HCT116 (cell line): ENCODE measurements around the gene XDH.

Experiments
- EZH2phosphoT487 ChIP-seq: fragments of 200-600 bp; IDR thresholded peaks from 2 replicates; pipeline ENCODE4 v1.6.1; 2018; ENCODE audit warnings: antibody characterized with exemption, borderline replicate concordance
- POLR2A ChIP-seq: IDR thresholded peaks from 2 replicates; pipeline ENCODE4 v1.7.0; 2011; ENCODE audit warnings: borderline replicate concordance; ENCODE audit not compliant: insufficient read depth, insufficient read length; ENCODE audit errors: extremely low read depth
- POLR2AphosphoS5 ChIP-seq: IDR thresholded peaks from 2 replicates; pipeline ENCODE4 v1.6.1; 2011; ENCODE audit warnings: mild to moderate bottlenecking, low read depth, low read length, moderate library complexity
- YY1 ChIP-seq: IDR thresholded peaks from 2 replicates; pipeline ENCODE4 v1.6.1; 2011; ENCODE audit warnings: low read length, low read depth, moderate library complexity, mild to moderate bottlenecking; ENCODE audit not compliant: insufficient replicate concordance; ENCODE audit errors: extremely low read depth
- TF ChIP-seq, protein P1 (sequence below), 3 experiments: fragments of 200-600 bp in 1 of 3; sonication (generic) in 1 of 3; IDR thresholded peaks in 2 of 3; conservative IDR thresholded peaks in 1 of 3; 2 replicates each; pipeline ENCODE4 v1.5.1; 2012 to 2017; ENCODE audit warnings: low read depth in 2 of 3, low read length in 2 of 3, antibody characterized with exemption in 1 of 3, borderline replicate concordance in 1 of 3, control low read depth in 1 of 3, mild to moderate bottlenecking in 1 of 3, mixed read lengths in 1 of 3, mixed run types in 1 of 3, moderate library complexity in 1 of 3; ENCODE audit not compliant: insufficient read depth in 1 of 3
- TF ChIP-seq, protein P2 (sequence below): IDR thresholded peaks from 2 replicates; pipeline ENCODE4 v1.6.1; 2012; ENCODE audit warnings: low read depth

DNA sequence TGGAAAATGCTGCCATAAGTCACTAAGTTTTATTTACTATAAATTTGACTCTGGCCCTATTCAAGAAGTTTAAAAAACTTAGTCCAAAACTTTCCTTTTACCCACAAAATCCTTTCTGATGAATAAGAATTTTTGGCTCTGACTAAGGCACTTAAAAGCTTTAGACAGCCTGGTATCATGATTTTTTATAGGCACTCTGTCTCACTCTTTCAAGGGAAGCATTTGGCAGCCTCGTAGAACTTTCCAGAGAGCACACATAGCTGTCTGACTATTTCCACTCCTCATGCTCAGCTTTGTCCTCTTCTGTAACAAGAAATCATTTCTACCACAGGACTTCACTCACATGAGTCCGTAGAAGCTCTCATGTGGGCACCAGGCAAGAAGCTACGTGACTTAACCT is 32.3 kb upstream of the XDH start:
- TF ChIP-seq EZH2phosphoT487 = no peak
- TF ChIP-seq YY1 = no peak
- no peak for TF ChIP-seq POLR2AphosphoS5
- TF ChIP-seq, protein P1, sequence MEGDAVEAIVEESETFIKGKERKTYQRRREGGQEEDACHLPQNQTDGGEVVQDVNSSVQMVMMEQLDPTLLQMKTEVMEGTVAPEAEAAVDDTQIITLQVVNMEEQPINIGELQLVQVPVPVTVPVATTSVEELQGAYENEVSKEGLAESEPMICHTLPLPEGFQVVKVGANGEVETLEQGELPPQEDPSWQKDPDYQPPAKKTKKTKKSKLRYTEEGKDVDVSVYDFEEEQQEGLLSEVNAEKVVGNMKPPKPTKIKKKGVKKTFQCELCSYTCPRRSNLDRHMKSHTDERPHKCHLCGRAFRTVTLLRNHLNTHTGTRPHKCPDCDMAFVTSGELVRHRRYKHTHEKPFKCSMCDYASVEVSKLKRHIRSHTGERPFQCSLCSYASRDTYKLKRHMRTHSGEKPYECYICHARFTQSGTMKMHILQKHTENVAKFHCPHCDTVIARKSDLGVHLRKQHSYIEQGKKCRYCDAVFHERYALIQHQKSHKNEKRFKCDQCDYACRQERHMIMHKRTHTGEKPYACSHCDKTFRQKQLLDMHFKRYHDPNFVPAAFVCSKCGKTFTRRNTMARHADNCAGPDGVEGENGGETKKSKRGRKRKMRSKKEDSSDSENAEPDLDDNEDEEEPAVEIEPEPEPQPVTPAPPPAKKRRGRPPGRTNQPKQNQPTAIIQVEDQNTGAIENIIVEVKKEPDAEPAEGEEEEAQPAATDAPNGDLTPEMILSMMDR (IDR thresholded peaks at IDR 0.05 in 2 of 3, conservative IDR thresholded peaks at IDR 0.05 in 1 of 3; ENCODE audit: borderline replicate concordance in 1 of 3, insufficient read depth in 1 of 3, low read depth in 2 of 3, low read length in 2 of 3) = no peak
- no peak for TF ChIP-seq POLR2A
- TF ChIP-seq, protein P2, sequence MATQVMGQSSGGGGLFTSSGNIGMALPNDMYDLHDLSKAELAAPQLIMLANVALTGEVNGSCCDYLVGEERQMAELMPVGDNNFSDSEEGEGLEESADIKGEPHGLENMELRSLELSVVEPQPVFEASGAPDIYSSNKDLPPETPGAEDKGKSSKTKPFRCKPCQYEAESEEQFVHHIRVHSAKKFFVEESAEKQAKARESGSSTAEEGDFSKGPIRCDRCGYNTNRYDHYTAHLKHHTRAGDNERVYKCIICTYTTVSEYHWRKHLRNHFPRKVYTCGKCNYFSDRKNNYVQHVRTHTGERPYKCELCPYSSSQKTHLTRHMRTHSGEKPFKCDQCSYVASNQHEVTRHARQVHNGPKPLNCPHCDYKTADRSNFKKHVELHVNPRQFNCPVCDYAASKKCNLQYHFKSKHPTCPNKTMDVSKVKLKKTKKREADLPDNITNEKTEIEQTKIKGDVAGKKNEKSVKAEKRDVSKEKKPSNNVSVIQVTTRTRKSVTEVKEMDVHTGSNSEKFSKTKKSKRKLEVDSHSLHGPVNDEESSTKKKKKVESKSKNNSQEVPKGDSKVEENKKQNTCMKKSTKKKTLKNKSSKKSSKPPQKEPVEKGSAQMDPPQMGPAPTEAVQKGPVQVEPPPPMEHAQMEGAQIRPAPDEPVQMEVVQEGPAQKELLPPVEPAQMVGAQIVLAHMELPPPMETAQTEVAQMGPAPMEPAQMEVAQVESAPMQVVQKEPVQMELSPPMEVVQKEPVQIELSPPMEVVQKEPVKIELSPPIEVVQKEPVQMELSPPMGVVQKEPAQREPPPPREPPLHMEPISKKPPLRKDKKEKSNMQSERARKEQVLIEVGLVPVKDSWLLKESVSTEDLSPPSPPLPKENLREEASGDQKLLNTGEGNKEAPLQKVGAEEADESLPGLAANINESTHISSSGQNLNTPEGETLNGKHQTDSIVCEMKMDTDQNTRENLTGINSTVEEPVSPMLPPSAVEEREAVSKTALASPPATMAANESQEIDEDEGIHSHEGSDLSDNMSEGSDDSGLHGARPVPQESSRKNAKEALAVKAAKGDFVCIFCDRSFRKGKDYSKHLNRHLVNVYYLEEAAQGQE = no peak
